GM23248 (cell line): ENCODE measurements around the gene HEPHL1. TPM values are rescaled to one million over a fixed set of nuclear protein-coding genes. Genes with fewer than 3 reads are reported as not detected.

Source experiments
- DNase-seq: peaks from one replicate; pipeline ENCODE4 v3.0.0-alpha.2; 2015
- H2AFZ ChIP-seq: fragments of 200-600 bp; sonication (generic); 2 replicates; pipeline ENCODE4 v1.6.1; 2016; ENCODE audit warnings: antibody characterized with exemption
- H3F3A ChIP-seq: fragments of 200-600 bp; sonication (generic); 2 replicates; pipeline ENCODE4 v1.6.1; 2016; ENCODE audit warnings: mild to moderate bottlenecking, antibody characterized with exemption, mixed run types; ENCODE audit not compliant: insufficient read depth
- H3K27ac ChIP-seq: fragments of 200-600 bp; sonication (generic); 2 replicates; pipeline ENCODE4 v1.5.1; 2016; ENCODE audit warnings: mild to moderate bottlenecking
- H3K27me3 ChIP-seq: fragments of 200-600 bp; sonication (generic); replicated peaks from 2 replicates; pipeline ENCODE4 v1.6.1; 2016; ENCODE audit warnings: mild to moderate bottlenecking; ENCODE audit not compliant: insufficient read depth
- H3K36me3 ChIP-seq: fragments of 200-600 bp; sonication (generic); 2 replicates; pipeline ENCODE4 v1.6.1; 2016; ENCODE audit warnings: low read depth, mild to moderate bottlenecking
- H3K4me1 ChIP-seq: fragments of 200-600 bp; sonication (generic); 2 replicates; pipeline ENCODE4 v1.6.1; 2016; ENCODE audit warnings: mild to moderate bottlenecking; ENCODE audit not compliant: insufficient read depth
- H3K4me2 ChIP-seq: fragments of 200-600 bp; sonication (generic); one replicate; pipeline ENCODE4 v1.6.1; 2016; ENCODE audit warnings: mild to moderate bottlenecking; ENCODE audit not compliant: unreplicated experiment
- H3K4me3 ChIP-seq: fragments of 200-600 bp; sonication (generic); 2 replicates; pipeline ENCODE4 v1.5.1; 2016; ENCODE audit warnings: mild to moderate bottlenecking
- H3K79me2 ChIP-seq: fragments of 200-600 bp; sonication (generic); 2 replicates; pipeline ENCODE4 v1.6.1; 2016; ENCODE audit warnings: mild to moderate bottlenecking; ENCODE audit not compliant: insufficient read depth
- H3K9ac ChIP-seq: fragments of 200-600 bp; sonication (generic); 2 replicates; pipeline ENCODE4 v1.6.1; 2016; ENCODE audit warnings: mild to moderate bottlenecking
- H3K9me2 ChIP-seq: fragments of 200-600 bp; sonication (generic); 2 replicates; pipeline ENCODE4 v1.6.1; 2016; ENCODE audit warnings: mixed run types, mild to moderate bottlenecking, moderate library complexity; ENCODE audit not compliant: insufficient read depth
- H3K9me3 ChIP-seq: fragments of 200-600 bp; sonication (generic); one replicate; pipeline ENCODE4 v1.6.1; 2017; ENCODE audit warnings: low read depth
- H4K20me1 ChIP-seq: fragments of 200-600 bp; sonication (generic); 2 replicates; pipeline ENCODE4 v1.6.0; 2016; ENCODE audit not compliant: insufficient read depth
- EZH2 ChIP-seq: fragments of 200-600 bp; sonication (generic); IDR thresholded peaks from 2 replicates; pipeline ENCODE4 v1.6.1; 2018; ENCODE audit warnings: antibody characterized with exemption, mild to moderate bottlenecking; ENCODE audit not compliant: insufficient read depth, poor library complexity, severe bottlenecking
- EZH2phosphoT487 ChIP-seq: fragments of 200-600 bp; sonication (generic); IDR thresholded peaks from 2 replicates; pipeline ENCODE4 v1.6.1; 2018; ENCODE audit warnings: antibody characterized with exemption, moderate library complexity, mild to moderate bottlenecking, low read depth; ENCODE audit not compliant: insufficient read depth
- WGBS, 2 experiments: methylation state at CpG; one replicate each; pipeline ENCODE4 v1.1.6; 2015 to 2017; ENCODE audit warnings: low lambda C conversion rate in 2 of 2, low coverage in 1 of 2; ENCODE audit errors: missing lambda C conversion rate in 2 of 2; 5-methylcytosine and 5-hydroxymethylcytosine counted together
- in situ Hi-C: fragments of 300-500 bp; cut with MboI; formaldehyde crosslinking; loops from 2 replicates; pipeline ENCODE4 v1.15.0; 2020
- polyA plus RNA-seq: library from polyadenylated mRNA; unstranded; fragments of >200 nt; fragmentation: Nextera tagmentation; extraction: Ambion mirVana; gene quantifications from 2 replicates; pipeline ENCODE4 v1.2.1, GENCODE V29; 2016
- total RNA-seq: library from RNA; depleted of rRNA; stranded (reverse); fragments of >200 nt; shearing (Covaris generic); gene quantifications from 2 replicates; pipeline ENCODE4 v1.2.3, GENCODE V29; 2014

Gene HEPHL1
- total and polyA plus RNA-seq, 2 experiments from 2014 or later: not detected

GRCh38 chr11:93983542-93984195, 37.5 kb upstream of the HEPHL1 start:
- H3K4me3 ChIP-seq: no peak overlapping the region
- H3K9me3 ChIP-seq: no peaks in the 10 kb centered on the region
- H3K9me2 ChIP-seq: no peaks in the 10 kb centered on the region
- H2AFZ ChIP-seq: no peak overlapping the region
- H3K4me2 ChIP-seq: no peak overlapping the region
- WGBS, 2 experiments: 17 to 19% methylated on average over 3 of the region's 3 CpGs
- H3K4me1 ChIP-seq: no peaks in the 10 kb centered on the region; the same call in 1 of the 2 replicates
- H3K36me3 ChIP-seq: no peaks in the 10 kb centered on the region
- H3K9ac ChIP-seq: no peak overlapping the region
- in situ Hi-C loops: no loop called here
- no peak for DNase-seq
- H3K79me2 ChIP-seq: no peaks in the 10 kb centered on the region
- H3K27me3 ChIP-seq: 0 out of 2 replicates have a peak, but pooled peaks cover 14% of the 10 kb centered on the region
- no peak for TF ChIP-seq EZH2phosphoT487
- no peak for TF ChIP-seq EZH2
- no peaks in the 10 kb centered on the region for H4K20me1 ChIP-seq
- H3F3A ChIP-seq: no peaks in the 10 kb centered on the region
- no peak overlapping the region for H3K27ac ChIP-seq

- Histone ChIP-seq H2AFZ (no peak overlapping the region), H3K36me3 (no peaks in the 10 kb centered on the region), H3K4me3 (no peak overlapping the region), H3K27me3 (0 out of 2 replicates have a peak, but pooled peaks cover 14% of the 10 kb centered on the region), H3K79me2 (no peaks in the 10 kb centered on the region), H3K4me1 (no peaks in the 10 kb centered on the region; the same call in 1 of the 2 replicates), H4K20me1 (no peaks in the 10 kb centered on the region), H3K9ac (no peak overlapping the region), H3K9me2 (no peaks in the 10 kb centered on the region), H3K27ac (no peak overlapping the region), H3K4me2 (no peak overlapping the region), H3K9me3 (no peaks in the 10 kb centered on the region), H3F3A (no peaks in the 10 kb centered on the region)
- in situ Hi-C loops: no loop called here
- 47 to 52% methylated on average over 1 of the region's 1 CpG for WGBS, 2 experiments
- peak; percentile 49 for DNase-seq
- TF ChIP-seq EZH2: no peak
Measured at GRCh38 chr11:93984196-93984567, 37.0 kb upstream of the HEPHL1 start.

GRCh38 chr11:93984936-93985335, 36.2 kb upstream of the HEPHL1 start:
- H3K4me1 ChIP-seq: no peaks in the 10 kb centered on the region; the same call in 1 of the 2 replicates
- no peak for DNase-seq
- H3K36me3 ChIP-seq: no peaks in the 10 kb centered on the region
- H3K4me3 ChIP-seq: no peak overlapping the region
- H3K27ac ChIP-seq: no peak overlapping the region
- H3K79me2 ChIP-seq: no peaks in the 10 kb centered on the region
- no peaks in the 10 kb centered on the region for H3F3A ChIP-seq
- H3K9me3 ChIP-seq: no peaks in the 10 kb centered on the region
- TF ChIP-seq EZH2phosphoT487: no peak
- TF ChIP-seq EZH2: no peak
- no peak overlapping the region for H3K9ac ChIP-seq
- no peak overlapping the region for H3K4me2 ChIP-seq
- H2AFZ ChIP-seq: no peak overlapping the region
- 0 out of 2 replicates have a peak, but pooled peaks cover 16% of the 10 kb centered on the region for H3K27me3 ChIP-seq
- no peaks in the 10 kb centered on the region for H3K9me2 ChIP-seq
- H4K20me1 ChIP-seq: no peaks in the 10 kb centered on the region
- WGBS, 2 experiments: 29% methylated on average over 2 of the region's 2 CpGs
- in situ Hi-C loops: no loop called here

- Histone ChIP-seq H3K4me1 (no peaks in the 10 kb centered on the region; the same call in 1 of the 2 replicates), H3F3A (no peaks in the 10 kb centered on the region), H3K79me2 (no peaks in the 10 kb centered on the region), H3K27me3 (peaks cover 19% of the 10 kb centered on the region; the same call in 1 of the 2 replicates), H3K4me3 (no peak overlapping the region), H3K36me3 (no peaks in the 10 kb centered on the region), H3K4me2 (no peak overlapping the region), H3K27ac (no peak overlapping the region), H3K9me2 (no peaks in the 10 kb centered on the region), H2AFZ (no peak overlapping the region), H3K9me3 (no peaks in the 10 kb centered on the region), H3K9ac (no peak overlapping the region), H4K20me1 (no peaks in the 10 kb centered on the region)
- in situ Hi-C loops: no loop called here
- TF ChIP-seq EZH2phosphoT487 (no peak), EZH2 (no peak)
- peak; percentile 46 for DNase-seq
- WGBS, 2 experiments: 4 to 5% methylated on average over 3 of the region's 3 CpGs
Measured at GRCh38 chr11:93986716-93987115, 34.4 kb upstream of the HEPHL1 start.

- Histone ChIP-seq H3K9me3 (no peaks in the 10 kb centered on the region), H3K27ac (no peak overlapping the region), H3K79me2 (no peaks in the 10 kb centered on the region), H3F3A (no peaks in the 10 kb centered on the region), H3K27me3 (peaks cover 12% of the 10 kb centered on the region; the same call in 1 of the 2 replicates), H2AFZ (no peak overlapping the region), H3K36me3 (no peaks in the 10 kb centered on the region), H3K9me2 (no peaks in the 10 kb centered on the region), H3K4me2 (no peak overlapping the region), H3K9ac (no peak overlapping the region), H4K20me1 (no peaks in the 10 kb centered on the region), H3K4me1 (no peaks in the 10 kb centered on the region; the same call in 1 of the 2 replicates), H3K4me3 (no peak overlapping the region)
- in situ Hi-C loops: no loop called here
- 0 to 13% methylated on average over 1 of the region's 1 CpG for WGBS, 2 experiments
- DNase-seq: no peak
- no peak for TF ChIP-seq EZH2
- no peak for TF ChIP-seq EZH2phosphoT487
Measured at GRCh38 chr11:93988455-93988854, 32.7 kb upstream of the HEPHL1 start.
